Measurements from ENCODE around the gene PLCB4. TPM values are rescaled to one million over a fixed set of nuclear protein-coding genes. Genes with fewer than 3 reads are reported as not detected.

PLCB4 gene
- total RNA-seq, 4 donors from 2014 or later = 17.4 to 264 (median 28.1) TPM

- Histone ChIP-seq H3K9me3 (no peaks in the 10 kb centered on the region), H3K36me3 (no peaks in the 10 kb centered on the region), H3K4me3 (no peak overlapping the region), H3K27ac (no peak overlapping the region), H3K4me1 (peaks cover 0 to 4% of the 10 kb centered on the region in 2 donors), H3K27me3 (no peaks in the 10 kb centered on the region)
- intact Hi-C loops (cut with DNase I; ENCODE audit: low total_unique reads) = no loop called here
- no peak for DNase-seq
- no peak for TF ChIP-seq CTCF (IDR thresholded peaks at IDR 0.05)
- no peak for TF ChIP-seq POLR2A (IDR thresholded peaks at IDR 0.05)
Measured at GRCh38 chr20:9165261-9165660, 96.4 kb downstream of the PLCB4 start.

DNA sequence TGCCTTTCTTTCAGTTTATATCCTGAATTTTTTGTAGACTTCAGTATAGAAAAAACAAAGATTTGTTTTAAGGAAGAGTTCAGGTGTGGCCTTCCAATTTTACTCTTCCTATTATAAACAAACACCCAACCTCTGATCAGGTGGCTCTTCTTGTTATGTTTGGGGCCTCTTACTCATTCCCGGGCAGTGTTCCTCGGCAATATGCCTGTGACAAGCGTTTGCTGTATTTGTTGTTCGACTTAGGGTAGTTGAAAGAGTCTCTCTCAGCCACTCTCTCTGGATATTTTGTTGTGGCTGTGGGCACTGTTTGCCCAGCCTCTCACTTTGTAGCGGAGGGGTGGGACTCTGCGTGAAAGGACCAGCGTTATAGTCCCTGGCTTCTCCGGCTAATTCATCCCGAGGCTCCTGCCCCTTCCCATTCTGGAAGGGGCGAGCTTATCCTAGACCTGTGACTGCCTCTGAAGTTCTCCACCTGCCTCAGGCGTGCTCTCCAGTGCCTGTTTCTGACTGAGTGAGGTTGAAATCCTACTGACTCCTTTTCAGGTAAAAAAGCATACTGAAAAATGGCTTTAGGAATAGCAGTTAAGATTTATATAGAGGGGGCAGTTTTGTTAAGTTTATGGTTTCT is 97.4 kb downstream of the PLCB4 start:
- H3K27ac ChIP-seq = no peak overlapping the region
- H3K4me3 ChIP-seq = no peak overlapping the region

DNA sequence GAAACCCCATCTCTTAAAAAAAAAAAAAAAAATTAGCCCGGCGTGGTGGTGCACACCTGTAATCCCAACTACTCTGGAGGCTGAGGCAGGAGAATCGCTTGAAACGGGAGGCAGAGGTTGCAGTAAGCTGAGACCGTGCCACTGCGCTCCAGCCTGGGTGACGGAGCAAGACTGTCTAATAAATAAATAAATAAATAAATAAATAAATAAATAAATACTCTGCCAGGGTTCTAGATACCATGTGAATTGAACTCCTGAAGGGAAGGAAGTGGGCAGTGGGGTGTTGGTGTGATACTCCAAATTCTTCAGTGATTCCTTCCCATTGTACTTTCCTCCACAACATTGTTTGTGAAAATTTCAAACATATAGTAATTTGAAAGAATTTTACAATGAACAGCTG is 100.5 kb downstream of the PLCB4 start:
- H3K9me3 ChIP-seq = no peaks in the 10 kb centered on the region
- H3K4me1 ChIP-seq = no peaks in the 10 kb centered on the region
- no peaks in the 10 kb centered on the region for H3K36me3 ChIP-seq
- no peak for TF ChIP-seq POLR2A (IDR thresholded peaks at IDR 0.05)
- no peak for TF ChIP-seq CTCF (IDR thresholded peaks at IDR 0.05)
- H3K27me3 ChIP-seq = no peaks in the 10 kb centered on the region
- no peak for DNase-seq
- no peak overlapping the region for H3K4me3 ChIP-seq
- intact Hi-C loops (cut with DNase I; ENCODE audit: low total_unique reads) = no loop called here
- no peak overlapping the region for H3K27ac ChIP-seq

More for the DNA sequence above, 97.4 kb downstream of the PLCB4 start:
- no peak for DNase-seq
- intact Hi-C loops (cut with DNase I; ENCODE audit: low total_unique reads) = no loop called here
- no peaks in the 10 kb centered on the region for H3K36me3 ChIP-seq
- H3K4me1 ChIP-seq = no peaks in the 10 kb centered on the region
- no peak for TF ChIP-seq POLR2A (IDR thresholded peaks at IDR 0.05)
- no peak for TF ChIP-seq CTCF (IDR thresholded peaks at IDR 0.05)
- H3K27me3 ChIP-seq = no peaks in the 10 kb centered on the region
- H3K9me3 ChIP-seq = no peaks in the 10 kb centered on the region

DNA sequence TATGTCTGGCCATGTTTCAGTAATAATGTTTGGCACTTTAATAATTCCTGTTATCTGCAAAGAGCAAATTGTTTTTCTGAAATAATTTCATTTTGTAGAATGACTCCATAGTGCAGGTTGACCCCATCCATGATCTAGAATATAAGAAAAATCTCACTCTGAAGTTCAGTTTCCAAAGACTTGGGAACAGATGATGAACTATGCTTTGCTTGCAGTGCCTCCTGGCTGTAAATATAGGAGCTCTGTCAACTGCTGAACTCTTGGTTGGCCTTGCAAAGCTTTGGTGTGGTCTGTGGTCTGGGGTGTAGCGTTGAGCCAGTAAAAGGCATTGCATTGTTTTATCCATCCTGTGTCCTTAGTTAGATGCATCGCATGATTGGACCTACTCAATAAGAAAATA is 104.0 kb downstream of the PLCB4 start:
- intact Hi-C loops (cut with DNase I; ENCODE audit: low total_unique reads) = no loop called here

DNA sequence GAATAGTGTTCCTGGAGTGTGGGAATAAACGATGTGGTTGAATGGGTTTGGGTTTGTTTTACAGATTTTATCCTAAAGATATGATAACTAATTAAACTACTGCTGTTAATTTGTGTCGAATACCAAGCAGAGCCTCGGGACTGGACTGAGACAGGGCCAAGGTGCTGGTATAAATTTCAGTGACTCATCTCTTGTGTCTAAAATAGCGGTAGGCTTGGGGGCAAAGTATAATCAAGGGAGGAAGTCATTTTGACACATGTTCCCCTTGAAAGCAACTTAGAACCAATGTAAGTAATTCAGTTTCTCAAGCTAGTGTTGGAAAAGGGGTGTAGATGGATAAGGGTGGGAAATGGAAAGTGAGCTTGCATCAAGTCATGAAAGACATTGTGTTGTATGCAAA is 108.4 kb downstream of the PLCB4 start:
- Histone ChIP-seq H3K4me3 (no peak overlapping the region), H3K36me3 (no peaks in the 10 kb centered on the region), H3K4me1 (no peaks in the 10 kb centered on the region), H3K9me3 (no peaks in the 10 kb centered on the region), H3K27me3 (no peaks in the 10 kb centered on the region), H3K27ac (no peak overlapping the region)
- no peak for TF ChIP-seq POLR2A (IDR thresholded peaks at IDR 0.05)
- no peak for TF ChIP-seq CTCF (IDR thresholded peaks at IDR 0.05)
- intact Hi-C loops (cut with DNase I; ENCODE audit: low total_unique reads) = no loop called here
- no peak for DNase-seq

More for the DNA sequence above, 104.0 kb downstream of the PLCB4 start:
- Histone ChIP-seq H3K27ac (no peak overlapping the region), H3K4me3 (no peak overlapping the region), H3K4me1 (no peaks in the 10 kb centered on the region), H3K36me3 (no peaks in the 10 kb centered on the region), H3K9me3 (no peaks in the 10 kb centered on the region), H3K27me3 (no peaks in the 10 kb centered on the region)
- DNase-seq = no peak
- TF ChIP-seq CTCF (IDR thresholded peaks at IDR 0.05) (peak in 1 of 4 experiments; percentile 9), POLR2A (IDR thresholded peaks at IDR 0.05) (no peak)
